Skeletal muscle satellite cell (primary cell): ENCODE measurements around the gene SLC22A31. TPM values are rescaled to one million over a fixed set of nuclear protein-coding genes. Genes with fewer than 3 reads are reported as not detected.
A peak's percentile ranks its signal among the peaks of the same experiment; 100 is the strongest.
"Not testable (repeated sequence)": the region's sequence is repeated elsewhere in the genome, so short reads cannot be mapped to it uniquely, and the experiment has no call there.

Source experiments
- H3K27me3 ChIP-seq: 2 replicates; pipeline ENCODE4 v1.7.0; 2013; ENCODE audit warnings: low read length; ENCODE audit not compliant: control insufficient read depth, insufficient read depth
- H3K36me3 ChIP-seq: 2 replicates; pipeline ENCODE4 v1.7.0; 2013; ENCODE audit warnings: mild to moderate bottlenecking, control low read depth, low read length; ENCODE audit not compliant: insufficient read depth
- H3K4me1 ChIP-seq: 2 replicates; pipeline ENCODE4 v1.7.0; 2013; ENCODE audit warnings: low read length; ENCODE audit not compliant: control insufficient read depth, insufficient read depth
- H3K4me2 ChIP-seq: 2 replicates; pipeline ENCODE4 v1.7.0; 2013; ENCODE audit warnings: mild to moderate bottlenecking, low read length
- H3K4me3 ChIP-seq: 2 replicates; pipeline ENCODE4 v1.7.0; 2013; ENCODE audit warnings: low read length
- H3K9ac ChIP-seq: 2 replicates; pipeline ENCODE4 v1.7.0; 2013; ENCODE audit warnings: mild to moderate bottlenecking, low read depth, low read length, moderate library complexity
- H3K9me3 ChIP-seq: replicated peaks from 2 replicates; pipeline ENCODE4 v1.7.0; 2013; ENCODE audit warnings: mild to moderate bottlenecking, control low read depth, low read length
- total RNA-seq: library from RNA; depleted of rRNA; stranded (reverse); fragments of >200 nt; gene quantifications from 2 replicates; pipeline ENCODE4 v1.2.3, GENCODE V29; 2012; rRNA removed

Gene SLC22A31
- 0.76 and 1.7 TPM in 2 replicates for total RNA-seq

DNA sequence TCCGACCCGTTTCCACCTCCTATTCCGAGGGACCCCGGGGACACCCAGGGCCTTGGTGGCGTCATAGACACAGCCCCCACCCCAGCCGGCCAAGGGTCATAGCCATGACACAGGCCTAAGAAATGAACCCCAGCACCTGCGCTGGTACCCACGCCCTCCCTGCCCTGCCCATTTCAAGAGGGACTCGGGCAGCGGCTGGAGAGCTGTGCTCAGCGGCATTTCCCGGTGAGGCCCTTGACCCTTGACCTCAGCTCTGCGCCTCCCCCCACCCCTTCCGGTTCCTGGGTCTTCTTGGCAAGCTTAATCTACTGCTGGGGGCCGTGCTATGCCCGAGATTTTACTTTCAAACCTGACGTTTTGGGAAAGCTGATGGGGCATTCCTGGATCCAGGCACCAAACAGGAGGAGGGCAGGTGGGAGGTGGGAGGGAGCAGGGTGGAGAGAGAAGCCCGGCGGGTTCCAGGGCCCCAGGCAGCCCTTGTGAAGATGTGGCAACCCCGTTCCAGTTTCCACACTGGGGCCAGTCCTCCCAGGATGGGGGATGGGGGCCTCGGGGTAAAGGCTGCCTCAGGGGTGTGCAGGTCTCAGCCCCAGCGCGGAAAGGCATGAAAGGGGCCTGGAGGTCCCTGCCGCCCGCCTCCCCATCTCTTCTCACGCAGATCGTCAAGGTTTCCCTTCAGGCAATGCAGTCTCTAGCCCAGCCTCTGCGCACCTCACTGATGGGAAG is at the start of gene SLC22A31:
Gene SLC22A31 (minus strand): TSS at position 414 of the 726 bp plus-strand sequence. CDS start 36 bp downstream, at position 378.
- Histone ChIP-seq H3K4me2 (peak within 1 kb of the TSS; percentile 77), H3K9me3 (no peaks in the 10 kb centered on the region), H3K9ac (no peak within 1 kb of the TSS), H3K4me1 (peaks cover 3% of the 10 kb centered on the region), H3K36me3 (no peaks in the 10 kb centered on the region), H3K27me3 (peaks cover 60% of the 10 kb centered on the region), H3K4me3 (peak within 1 kb of the TSS; percentile 45)

DNA sequence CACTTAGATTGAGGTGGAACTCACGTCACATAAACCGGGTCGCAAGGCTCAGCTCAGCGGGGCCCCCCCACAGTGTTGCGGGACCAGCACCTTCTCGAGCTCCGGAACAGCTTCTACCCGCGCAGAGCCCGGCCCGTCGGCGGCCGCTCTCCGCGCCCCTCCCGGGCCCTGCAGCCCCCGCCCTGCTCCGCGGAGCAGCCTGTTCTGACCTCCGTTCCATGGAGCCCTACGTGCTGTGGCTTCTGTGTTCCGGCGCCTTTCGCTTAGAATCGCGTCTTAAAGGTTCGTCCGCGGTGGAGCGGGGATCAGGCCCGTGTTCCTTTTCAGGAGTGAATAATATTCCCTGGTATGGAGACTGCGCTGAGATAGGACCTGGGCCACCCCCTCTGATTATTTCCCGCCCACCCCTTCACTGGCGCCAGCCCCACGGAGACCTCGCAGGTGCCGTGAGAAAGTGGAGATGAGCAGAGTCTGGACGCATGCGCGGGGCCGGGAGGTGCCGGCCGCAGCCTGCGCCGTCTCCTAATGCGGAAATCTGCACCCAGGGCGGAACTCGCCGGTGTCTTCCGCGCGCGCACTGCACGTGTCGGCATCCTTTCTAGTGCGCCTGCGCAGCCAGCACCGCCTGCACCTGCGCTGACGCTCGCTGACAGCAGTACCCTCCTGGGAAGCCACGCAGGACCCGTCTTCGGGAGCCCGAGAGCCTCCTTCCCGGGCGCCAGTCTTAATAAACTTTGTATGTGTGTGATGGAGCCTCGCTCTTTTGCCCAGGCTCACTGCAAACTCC is 48.1 kb upstream of the SLC22A31 start:
- peaks cover 5% of the 10 kb centered on the region for H3K4me1 ChIP-seq
- peak overlapping the region; percentile 72 for H3K4me3 ChIP-seq
- peak overlapping the region; percentile 84 for H3K4me2 ChIP-seq
- no peaks in the 10 kb centered on the region for H3K9me3 ChIP-seq
- H3K36me3 ChIP-seq: no peaks in the 10 kb centered on the region
- H3K27me3 ChIP-seq: no peaks in the 10 kb centered on the region
- H3K9ac ChIP-seq: peak overlapping the region; percentile 38

DNA sequence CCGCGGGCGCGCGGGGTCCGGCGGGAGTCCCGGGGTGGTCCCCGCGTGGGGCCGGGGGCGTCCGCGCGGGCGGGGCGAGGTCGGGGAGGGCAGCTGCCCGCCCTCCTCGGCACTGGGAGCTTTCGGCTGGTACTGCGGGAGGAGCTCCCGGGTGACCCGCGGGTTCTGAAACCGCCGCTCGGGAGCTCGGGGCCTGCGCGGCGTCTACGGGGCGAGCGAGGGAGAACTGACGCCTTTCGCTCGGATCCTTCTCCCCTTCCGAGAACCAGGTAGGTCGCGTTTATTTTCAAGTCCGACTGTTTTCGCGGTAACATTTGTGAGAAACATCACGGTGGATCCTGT is 47.4 kb upstream of the SLC22A31 start:
- H3K27me3 ChIP-seq, H3K9me3 ChIP-seq, H3K36me3 ChIP-seq, H3K4me1 ChIP-seq: not testable (repeated sequence)
- Histone ChIP-seq H3K4me3 (peak overlapping the region; percentile 72), H3K4me2 (peak overlapping the region; percentile 84), H3K9ac (peak overlapping the region; percentile 38)

DNA sequence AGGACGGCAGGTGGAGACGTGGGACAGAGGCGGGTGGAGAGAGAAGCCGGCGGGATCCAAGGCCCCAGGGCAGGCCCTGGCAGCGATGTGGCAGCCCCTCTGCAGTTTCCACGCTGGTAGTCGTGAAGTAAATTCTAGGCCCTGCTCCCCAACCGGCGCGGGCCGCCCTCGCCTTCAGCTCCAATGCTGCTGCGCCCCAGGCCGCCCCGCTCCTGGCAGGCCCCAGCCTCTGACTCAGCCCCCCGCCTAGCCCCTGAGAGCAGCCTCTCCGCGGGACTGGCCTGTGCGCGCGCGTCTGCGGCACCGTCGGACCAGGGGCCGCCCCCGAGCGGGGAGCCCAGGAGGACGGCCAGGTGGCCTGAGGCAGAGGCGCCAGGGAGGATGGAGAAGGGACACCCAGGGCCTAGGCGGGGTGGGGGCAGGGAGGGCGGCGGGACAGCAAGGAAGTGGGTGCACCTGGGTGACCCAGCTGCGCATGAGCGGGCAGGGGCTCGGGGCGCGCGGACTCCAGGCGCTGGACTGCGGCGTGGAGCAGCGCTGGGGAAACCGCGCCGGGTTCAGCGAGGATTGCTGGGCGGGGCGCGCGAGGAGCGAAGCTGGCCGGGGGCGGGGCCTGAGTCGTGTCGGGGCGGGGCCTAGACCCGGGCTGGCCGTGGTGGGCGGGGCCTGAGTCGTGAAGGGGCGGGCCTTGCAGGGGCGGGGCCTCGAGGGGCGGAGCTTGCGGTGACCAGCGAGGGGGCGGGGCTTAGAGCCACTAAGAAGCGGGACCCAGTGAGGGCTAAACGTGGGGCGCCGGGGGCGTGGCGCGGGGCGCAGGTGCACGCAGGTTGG is 46.8 kb upstream of the SLC22A31 start:
- Histone ChIP-seq H3K9me3 (no peaks in the 10 kb centered on the region), H3K9ac (peak overlapping the region; percentile 60), H3K4me1 (peaks cover 5% of the 10 kb centered on the region), H3K27me3 (no peaks in the 10 kb centered on the region), H3K36me3 (no peaks in the 10 kb centered on the region), H3K4me3 (peak overlapping the region; percentile 72), H3K4me2 (peak overlapping the region; percentile 84)

DNA sequence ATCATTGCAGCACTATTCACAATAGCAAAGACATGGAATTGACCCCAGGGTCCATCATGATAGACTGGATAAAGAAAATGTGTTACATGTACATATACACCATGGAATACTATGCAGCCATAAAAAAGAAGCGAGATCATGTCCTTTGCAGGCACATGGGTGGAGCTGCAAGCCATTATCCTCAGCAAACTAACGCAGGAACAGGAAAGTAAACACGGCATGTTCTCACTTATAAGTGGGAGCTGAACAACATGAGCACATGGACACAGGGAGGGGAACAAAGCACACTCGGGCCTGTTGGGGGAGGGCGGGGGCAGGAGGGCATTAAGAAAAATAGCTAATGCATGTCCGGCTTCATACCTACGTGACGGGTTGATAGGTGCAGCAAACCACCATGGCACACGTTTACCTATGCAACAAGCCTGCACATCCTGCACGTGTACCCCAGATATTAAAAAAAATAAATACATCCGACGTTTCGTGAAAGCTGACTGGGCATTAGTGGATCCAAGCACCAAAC is 46.1 kb upstream of the SLC22A31 start:
- H3K9ac ChIP-seq: peak overlapping the region; percentile 60

DNA sequence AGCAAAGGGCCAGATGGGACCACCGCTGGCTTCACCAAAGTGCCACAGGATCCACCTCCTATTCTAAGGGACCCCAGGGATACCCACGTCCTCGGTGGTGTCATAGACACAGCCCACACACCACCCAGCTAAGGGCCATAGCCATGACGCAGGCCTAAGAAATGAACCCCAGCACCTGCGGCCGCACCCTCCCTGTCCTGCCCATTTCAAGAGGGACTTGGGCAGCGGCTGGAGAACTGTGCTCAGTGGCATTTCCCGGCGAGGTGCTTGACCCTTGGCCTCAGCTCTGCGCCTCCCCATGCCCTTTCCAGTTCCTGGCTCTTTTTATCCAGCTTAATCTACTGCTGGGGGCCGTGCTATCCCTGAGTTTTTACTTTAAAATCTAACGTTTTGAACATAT is 44.4 kb upstream of the SLC22A31 start:
- H3K9me3 ChIP-seq: no peaks in the 10 kb centered on the region
- H3K9ac ChIP-seq: no peak overlapping the region
- H3K27me3 ChIP-seq: no peaks in the 10 kb centered on the region
- H3K4me3 ChIP-seq: no peak overlapping the region
- no peaks in the 10 kb centered on the region for H3K36me3 ChIP-seq
- peaks cover 7% of the 10 kb centered on the region for H3K4me1 ChIP-seq
- H3K4me2 ChIP-seq: no peak overlapping the region

More for the DNA sequence above, 46.1 kb upstream of the SLC22A31 start:
- Histone ChIP-seq H3K27me3 (no peaks in the 10 kb centered on the region), H3K4me2 (peak overlapping the region; percentile 83), H3K4me1 (peaks cover 5% of the 10 kb centered on the region), H3K9me3 (no peaks in the 10 kb centered on the region), H3K36me3 (no peaks in the 10 kb centered on the region), H3K4me3 (peak overlapping the region; percentile 63)

DNA sequence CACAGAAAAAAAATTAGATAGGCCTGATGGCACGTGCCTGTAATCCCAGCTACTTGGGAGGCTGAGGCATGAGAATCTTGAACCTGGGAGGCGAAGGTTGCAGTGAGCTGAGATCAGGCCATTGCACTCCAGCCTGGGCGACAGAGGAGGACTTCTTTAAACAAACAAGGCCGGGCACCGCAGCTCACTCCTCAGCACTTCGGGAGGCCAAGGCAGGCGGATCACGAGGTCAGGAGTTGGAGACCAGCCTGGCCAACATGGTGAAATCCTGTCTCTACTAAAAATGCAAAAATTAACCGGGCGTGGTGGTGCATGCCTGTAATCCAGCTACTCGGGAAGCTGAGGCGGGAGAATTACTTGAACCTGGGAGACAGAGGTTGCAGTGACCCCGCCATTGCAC is 43.9 kb upstream of the SLC22A31 start:
- not testable (repeated sequence) for H3K4me2 ChIP-seq, H3K27me3 ChIP-seq, H3K4me3 ChIP-seq, H3K9ac ChIP-seq, H3K9me3 ChIP-seq, H3K4me1 ChIP-seq, H3K36me3 ChIP-seq

DNA sequence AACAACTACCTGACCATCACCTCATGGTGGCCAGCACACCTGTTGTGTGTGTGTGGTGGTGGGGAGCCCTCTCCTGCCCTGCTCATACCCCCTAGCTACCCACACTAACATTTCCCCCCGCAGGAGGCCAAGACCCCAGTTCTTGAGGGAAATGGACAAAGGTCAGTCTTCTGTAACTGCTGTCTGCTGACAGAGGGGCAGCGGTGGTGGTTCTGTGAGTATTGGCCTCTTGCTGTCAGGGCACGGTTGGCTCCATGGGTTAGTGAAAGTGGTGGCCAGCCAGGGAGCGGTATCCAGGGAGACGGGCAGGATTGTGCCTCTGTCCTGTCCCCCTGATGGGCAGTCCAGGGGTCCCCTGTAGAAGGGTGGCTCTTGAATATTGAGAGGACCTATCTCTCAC is 43.3 kb upstream of the SLC22A31 start:
- no peaks in the 10 kb centered on the region for H3K27me3 ChIP-seq
- H3K4me2 ChIP-seq: no peak overlapping the region
- H3K36me3 ChIP-seq: no peaks in the 10 kb centered on the region
- no peak overlapping the region for H3K9ac ChIP-seq
- no peak overlapping the region for H3K4me3 ChIP-seq
- H3K4me1 ChIP-seq: peaks cover 7% of the 10 kb centered on the region
- H3K9me3 ChIP-seq: no peaks in the 10 kb centered on the region

DNA sequence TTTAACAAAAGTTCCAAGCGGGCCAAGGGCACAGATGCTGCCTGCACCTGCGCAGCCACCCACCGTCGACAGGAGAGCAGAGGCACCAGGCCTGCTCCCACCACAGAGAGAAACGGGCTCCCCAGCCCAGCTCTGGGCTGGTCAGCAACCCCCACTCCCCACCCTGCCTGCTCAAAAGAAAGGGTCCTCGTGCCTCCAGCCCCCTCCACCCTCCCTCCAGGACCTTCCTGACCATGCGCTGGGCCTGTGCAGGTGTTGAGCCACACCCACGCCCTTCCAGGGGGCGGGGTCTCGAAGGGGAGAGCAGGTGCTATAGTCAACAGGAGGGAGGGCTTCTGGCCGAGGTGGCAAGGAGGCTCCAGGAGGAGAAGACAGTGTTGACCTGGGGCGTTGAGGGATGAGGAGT is 42.5 kb upstream of the SLC22A31 start:
- Histone ChIP-seq H3K36me3 (no peaks in the 10 kb centered on the region), H3K4me3 (no peak overlapping the region), H3K9me3 (no peaks in the 10 kb centered on the region), H3K27me3 (no peaks in the 10 kb centered on the region), H3K9ac (no peak overlapping the region), H3K4me1 (peaks cover 7% of the 10 kb centered on the region), H3K4me2 (no peak overlapping the region)

DNA sequence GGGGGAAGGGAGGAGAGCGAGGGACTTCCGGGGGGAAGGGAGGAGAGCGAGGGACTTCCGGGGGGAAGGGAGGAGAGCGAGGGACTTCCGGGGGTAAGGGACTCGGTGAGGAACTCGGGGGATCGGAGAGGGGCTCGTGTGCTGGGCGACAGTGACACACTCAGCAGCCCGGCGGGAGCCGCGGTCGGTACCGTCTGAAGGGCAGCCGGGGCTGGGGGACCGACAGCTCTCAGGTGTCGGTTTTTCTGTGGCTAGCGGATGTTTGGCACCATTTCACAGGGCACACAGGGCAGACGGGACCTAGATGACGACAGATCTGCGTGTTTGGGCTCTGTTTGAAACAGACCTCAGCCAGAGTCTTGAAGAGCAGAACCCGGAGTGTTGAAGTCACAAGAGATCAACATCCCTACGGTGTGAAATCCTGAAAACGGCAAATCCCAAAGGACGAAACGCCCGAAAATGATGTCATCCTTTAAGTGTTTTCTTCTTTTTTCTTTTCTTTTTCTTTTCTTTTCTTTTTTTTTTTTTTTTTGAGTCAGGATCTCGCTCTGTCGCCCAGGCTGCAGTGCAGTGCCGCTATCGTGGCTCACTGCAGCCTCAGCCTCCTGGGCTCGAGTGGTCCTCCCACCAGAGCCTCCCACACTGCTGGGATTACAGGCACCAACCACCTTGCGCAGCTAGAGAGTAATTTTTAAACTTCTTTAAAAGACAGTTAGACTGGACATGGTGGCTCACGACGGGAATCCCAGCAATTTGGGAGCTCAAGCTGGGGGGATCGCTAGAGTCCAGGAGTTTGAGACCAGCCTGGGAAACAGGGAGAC is 41.1 kb upstream of the SLC22A31 start:
- Histone ChIP-seq H3K27me3 (no peaks in the 10 kb centered on the region), H3K4me2 (peak overlapping the region; percentile 79), H3K9me3 (no peaks in the 10 kb centered on the region), H3K4me1 (peaks cover 2% of the 10 kb centered on the region), H3K4me3 (peak overlapping the region; percentile 95), H3K36me3 (no peaks in the 10 kb centered on the region), H3K9ac (peak overlapping the region; percentile 96)
